H9 (cell line): ENCODE results near the gene KLHDC7B. TPM values are rescaled to one million over a fixed set of nuclear protein-coding genes. Genes with fewer than 3 reads are reported as not detected.

ENCODE experiments used
- DNase-seq: peaks from one replicate; pipeline ENCODE4 v3.0.0-alpha.2; 2017
- H2AFZ ChIP-seq: one replicate; pipeline ENCODE4 v1.6.1; 2013; ENCODE audit warnings: mild to moderate bottlenecking, low read length, control low read depth, moderate library complexity
- H2AK5ac ChIP-seq: 2 replicates; pipeline ENCODE4 v1.6.1; 2013; ENCODE audit warnings: low read length, control low read depth, mixed read lengths; ENCODE audit not compliant: insufficient read length
- H2BK120ac ChIP-seq: one replicate; pipeline ENCODE4 v1.6.1; 2013; ENCODE audit warnings: low read depth, mild to moderate bottlenecking, low read length, control low read depth, inconsistent platforms; ENCODE audit not compliant: poor library complexity, severe bottlenecking
- H2BK12ac ChIP-seq: 2 replicates; pipeline ENCODE4 v1.6.1; 2013; ENCODE audit warnings: low read length, control low read depth, mixed read lengths, low read depth; ENCODE audit not compliant: insufficient read length
- H2BK15ac ChIP-seq: 2 replicates; pipeline ENCODE4 v1.6.1; 2013; ENCODE audit warnings: low read depth, low read length, control low read depth
- H2BK20ac ChIP-seq: one replicate; pipeline ENCODE4 v1.6.1; 2013; ENCODE audit warnings: low read depth, mild to moderate bottlenecking, low read length, control low read depth, inconsistent platforms; ENCODE audit not compliant: poor library complexity, severe bottlenecking
- H2BK5ac ChIP-seq: 2 replicates; pipeline ENCODE4 v1.6.1; 2013; ENCODE audit warnings: low read length, control low read depth, mixed read lengths; ENCODE audit not compliant: insufficient read length
- H3K14ac ChIP-seq: 2 replicates; pipeline ENCODE4 v1.6.1; 2013; ENCODE audit warnings: low read length, control low read depth; ENCODE audit not compliant: insufficient read depth
- H3K18ac ChIP-seq: 2 replicates; pipeline ENCODE4 v1.6.1; 2013; ENCODE audit warnings: low read depth, mild to moderate bottlenecking, mixed read lengths, low read length, control low read depth; ENCODE audit not compliant: insufficient read length
- H3K23ac ChIP-seq: 2 replicates; pipeline ENCODE4 v1.6.1; 2013; ENCODE audit warnings: low read length, control low read depth, mixed read lengths, low read depth; ENCODE audit not compliant: insufficient read length
- H3K23me2 ChIP-seq: 2 replicates; pipeline ENCODE4 v1.6.1; 2013; ENCODE audit warnings: low read depth, mild to moderate bottlenecking, mixed read lengths, low read length, control low read depth; ENCODE audit not compliant: insufficient read length, poor library complexity, severe bottlenecking
- H3K27ac ChIP-seq: 2 replicates; pipeline ENCODE4 v1.5.1; 2013; ENCODE audit warnings: low read length, control low read depth, mixed read lengths, low read depth; ENCODE audit not compliant: insufficient read length
- H3K27me3 ChIP-seq: 2 replicates; pipeline ENCODE4 v1.6.1; 2013; ENCODE audit warnings: low read length, control low read depth, inconsistent platforms; ENCODE audit not compliant: insufficient read depth
- H3K4ac ChIP-seq: 2 replicates; pipeline ENCODE4 v1.6.1; 2013; ENCODE audit warnings: low read depth, mild to moderate bottlenecking, control low read depth, inconsistent platforms, low read length, moderate library complexity
- H3K4me1 ChIP-seq: 2 replicates; pipeline ENCODE4 v1.6.1; 2013; ENCODE audit warnings: low read length, control low read depth, inconsistent platforms; ENCODE audit not compliant: insufficient read depth
- H3K4me2 ChIP-seq: 2 replicates; pipeline ENCODE4 v1.6.1; 2013; ENCODE audit warnings: low read length, control low read depth, mixed read lengths; ENCODE audit not compliant: insufficient read length, insufficient read depth
- H3K56ac ChIP-seq: 2 replicates; pipeline ENCODE4 v1.6.1; 2013; ENCODE audit warnings: low read depth, mild to moderate bottlenecking, mixed read lengths, low read length, control low read depth; ENCODE audit not compliant: insufficient read length
- H3K79me1 ChIP-seq: 2 replicates; pipeline ENCODE4 v1.6.1; 2013; ENCODE audit warnings: low read depth, mild to moderate bottlenecking, moderate library complexity, low read length, control low read depth, inconsistent platforms; ENCODE audit not compliant: insufficient read depth, poor library complexity, severe bottlenecking
- H3K79me2 ChIP-seq: 2 replicates; pipeline ENCODE4 v1.6.1; 2013; ENCODE audit warnings: low read length, control low read depth, inconsistent platforms; ENCODE audit not compliant: insufficient read depth
- H3K9ac ChIP-seq: 2 replicates; pipeline ENCODE4 v1.6.1; 2013; ENCODE audit warnings: low read length, control low read depth, mixed read lengths; ENCODE audit not compliant: insufficient read length; ENCODE audit errors: extremely low read depth
- H3K9me3 ChIP-seq: one replicate; pipeline ENCODE4 v1.6.1; 2013; ENCODE audit warnings: low read depth, low read length, inconsistent platforms; ENCODE audit not compliant: control insufficient read depth
- H3T11ph ChIP-seq: one replicate; pipeline ENCODE4 v1.6.1; 2013; ENCODE audit warnings: mild to moderate bottlenecking, low read length, control low read depth, inconsistent platforms
- H4K20me1 ChIP-seq: one replicate; pipeline ENCODE4 v1.6.1; 2013; ENCODE audit not compliant: control insufficient read depth, insufficient read length, insufficient read depth
- H4K5ac ChIP-seq: 2 replicates; pipeline ENCODE4 v1.6.1; 2013; ENCODE audit warnings: low read depth, mild to moderate bottlenecking, mixed read lengths, low read length, control low read depth; ENCODE audit not compliant: insufficient read length
- H4K8ac ChIP-seq: replicated peaks from 2 replicates; pipeline ENCODE4 v1.6.1; 2013; ENCODE audit warnings: low read length, control low read depth, mixed read lengths, low read depth; ENCODE audit not compliant: insufficient read length
- H4K91ac ChIP-seq: 2 replicates; pipeline ENCODE4 v1.6.1; 2013; ENCODE audit warnings: low read depth, mild to moderate bottlenecking, moderate library complexity, mixed read lengths, low read length, control low read depth; ENCODE audit not compliant: insufficient read length
- H3K27ac Mint-ChIP-seq, 3 experiments: 2 replicates in 2 of 3; 3 replicates in 1 of 3; pipeline ENCODE4 v1.8.0; 2020 to 2021; ENCODE audit warnings: mixed read lengths in 3 of 3, mild to moderate bottlenecking in 1 of 3, moderate library complexity in 1 of 3
- H3K27me3 Mint-ChIP-seq: 2 replicates; pipeline ENCODE4 v1.8.0; 2021; ENCODE audit warnings: low read depth, mild to moderate bottlenecking, moderate library complexity, mixed read lengths
- H3K36me3 Mint-ChIP-seq, 3 experiments: 2 replicates in 2 of 3; 3 replicates in 1 of 3; pipeline ENCODE4 v1.8.0; 2020 to 2021; ENCODE audit warnings: low read depth in 3 of 3, mixed read lengths in 3 of 3; ENCODE audit not compliant: insufficient read depth in 1 of 3
- H3K4me1 Mint-ChIP-seq, 2 experiments: 2 replicates each; pipeline ENCODE4 v1.8.0; 2020; ENCODE audit warnings: mixed read lengths in 2 of 2
- H3K4me3 Mint-ChIP-seq, 2 experiments: 2 replicates in 1 of 2; 3 replicates in 1 of 2; pipeline ENCODE4 v1.8.0; 2020 to 2021; ENCODE audit warnings: mild to moderate bottlenecking in 2 of 2, mixed read lengths in 2 of 2, moderate library complexity in 1 of 2
- H3K9me3 Mint-ChIP-seq, 2 experiments: 2 replicates in 1 of 2; 3 replicates in 1 of 2; pipeline ENCODE4 v1.8.0; 2020; ENCODE audit warnings: mild to moderate bottlenecking in 2 of 2, mixed read lengths in 2 of 2, moderate library complexity in 1 of 2
- WGBS: extraction: QIAGEN DNeasy Blood & Tissue Kit; methylation state at CpG from one replicate; pipeline ENCODE4 v1.1.7; 2013; ENCODE audit warnings: missing lambda C conversion rate, low lambda C conversion rate, mixed read lengths; ENCODE audit not compliant: insufficient read length; ENCODE audit errors: extremely low coverage; 5-methylcytosine and 5-hydroxymethylcytosine counted together
- total RNA-seq: library from RNA; stranded (reverse); gene quantifications from 2 replicates; pipeline ENCODE4 v1.2.1, GENCODE V29; 2021
- TF ChIP-seq, protein P1 (sequence below): fragments of 200-600 bp; sonication (generic); conservative IDR thresholded peaks from 3 replicates; pipeline ENCODE4 v1.8.0; 2021; ENCODE audit warnings: antibody characterized with exemption, mild to moderate bottlenecking

Gene KLHDC7B
- total RNA-seq, 1 experiment from 2014 or later, result not detected

DNA sequence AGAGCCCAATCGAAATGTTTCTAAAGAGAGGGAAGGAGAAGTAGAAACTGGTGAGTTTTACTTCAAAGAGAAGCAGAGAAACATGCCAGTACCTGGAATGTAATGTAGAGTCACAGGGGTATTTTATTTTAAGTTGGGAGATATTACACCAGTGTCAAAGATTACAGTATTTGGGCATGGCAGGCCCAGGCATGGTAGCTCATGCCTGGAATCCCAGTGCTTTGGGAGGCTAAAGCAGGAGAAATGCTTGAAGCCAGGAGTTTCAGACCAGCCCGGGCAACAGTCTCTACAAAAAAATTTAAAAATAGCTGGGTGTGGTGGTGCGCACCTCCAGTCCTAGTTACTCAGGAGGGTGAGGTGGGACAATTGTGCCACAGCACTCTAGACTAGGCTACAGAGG is 14.3 kb downstream of the KLHDC7B start:
- Histone ChIP-seq H2BK5ac (no peak overlapping the region), H2BK20ac (no peak overlapping the region), H3K23ac (no peak overlapping the region), H3K18ac (no peak overlapping the region), H4K5ac (no peak overlapping the region), H3K4me2 (no peak overlapping the region), H2BK15ac (no peak overlapping the region), H2BK12ac (no peak overlapping the region), H3K27me3 (no peaks in the 10 kb centered on the region), H4K91ac (no peak overlapping the region), H3K14ac (no peak overlapping the region), H2BK120ac (no peak overlapping the region), H3K56ac (no peak overlapping the region), H3K27ac (no peak overlapping the region), H2AK5ac (no peak overlapping the region), H3K9ac (no peak overlapping the region), H3K4me1 (no peaks in the 10 kb centered on the region), H2AFZ (no peak overlapping the region), H3K9me3 (no peaks in the 10 kb centered on the region), H3K79me2 (no peaks in the 10 kb centered on the region), H3K4ac (no peak overlapping the region), H3K23me2 (no peaks in the 10 kb centered on the region), H4K20me1 (no peaks in the 10 kb centered on the region), H3K79me1 (no peaks in the 10 kb centered on the region), H4K8ac (no peak overlapping the region), H3T11ph (no peak overlapping the region)
- TF ChIP-seq, protein P1, sequence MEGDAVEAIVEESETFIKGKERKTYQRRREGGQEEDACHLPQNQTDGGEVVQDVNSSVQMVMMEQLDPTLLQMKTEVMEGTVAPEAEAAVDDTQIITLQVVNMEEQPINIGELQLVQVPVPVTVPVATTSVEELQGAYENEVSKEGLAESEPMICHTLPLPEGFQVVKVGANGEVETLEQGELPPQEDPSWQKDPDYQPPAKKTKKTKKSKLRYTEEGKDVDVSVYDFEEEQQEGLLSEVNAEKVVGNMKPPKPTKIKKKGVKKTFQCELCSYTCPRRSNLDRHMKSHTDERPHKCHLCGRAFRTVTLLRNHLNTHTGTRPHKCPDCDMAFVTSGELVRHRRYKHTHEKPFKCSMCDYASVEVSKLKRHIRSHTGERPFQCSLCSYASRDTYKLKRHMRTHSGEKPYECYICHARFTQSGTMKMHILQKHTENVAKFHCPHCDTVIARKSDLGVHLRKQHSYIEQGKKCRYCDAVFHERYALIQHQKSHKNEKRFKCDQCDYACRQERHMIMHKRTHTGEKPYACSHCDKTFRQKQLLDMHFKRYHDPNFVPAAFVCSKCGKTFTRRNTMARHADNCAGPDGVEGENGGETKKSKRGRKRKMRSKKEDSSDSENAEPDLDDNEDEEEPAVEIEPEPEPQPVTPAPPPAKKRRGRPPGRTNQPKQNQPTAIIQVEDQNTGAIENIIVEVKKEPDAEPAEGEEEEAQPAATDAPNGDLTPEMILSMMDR, result no peak
- H3K27me3 Mint-ChIP-seq, result peaks cover 43% of the 10 kb centered on the region
- DNase-seq, result no peak
- no peaks in the 10 kb centered on the region for H3K36me3 Mint-ChIP-seq
- H3K9me3 Mint-ChIP-seq, result no peaks in the 10 kb centered on the region
- peaks cover 19 to 21% of the 10 kb centered on the region in 2 experiments for H3K4me1 Mint-ChIP-seq
- no peak overlapping the region for H3K4me3 Mint-ChIP-seq
- no CpG with 5 or more reads among the region's 3 CpGs for WGBS
- H3K27ac Mint-ChIP-seq, result no peak overlapping the region
